ENCODE measurements around the gene DYRK4.
A peak's percentile ranks its signal among the peaks of the same experiment; 100 is the strongest.

DYRK4 gene

DNA sequence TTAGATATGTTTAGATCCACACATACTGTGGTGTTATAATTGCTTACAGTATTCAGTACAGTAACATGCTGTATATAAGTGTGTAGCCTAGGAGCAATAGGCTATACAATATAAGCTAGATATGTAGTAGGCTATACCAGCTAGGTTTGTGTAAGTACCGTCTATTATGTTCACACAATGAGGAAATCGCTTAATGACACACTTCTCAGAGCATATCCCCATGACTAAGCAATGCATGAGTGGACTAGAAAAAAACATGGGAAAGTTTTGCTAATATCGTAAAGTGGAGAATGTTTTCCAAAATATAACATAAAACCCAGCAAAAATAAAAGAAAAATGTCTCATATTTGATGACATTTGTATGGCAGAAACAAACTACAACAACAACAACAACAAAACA lies 59.5 kb downstream of the DYRK4 start:
- H3K27ac ChIP-seq = no peak overlapping the region
- H3K27me3 ChIP-seq = no peaks in the 10 kb centered on the region
- no peak overlapping the region for H3K4me2 ChIP-seq
- H3K9ac ChIP-seq = no peak overlapping the region
- H3K4me1 ChIP-seq = no peaks in the 10 kb centered on the region
- H3K36me3 ChIP-seq = no peaks in the 10 kb centered on the region
- no peaks in the 10 kb centered on the region for H3K9me3 ChIP-seq (replicated peaks in 1 of 11)
- no peak for TF ChIP-seq Cebpa-rat (IDR thresholded peaks at IDR 0.05)
- no peaks in the 10 kb centered on the region for H4K20me1 ChIP-seq
- no peak overlapping the region for H3K4me3 ChIP-seq

DNA sequence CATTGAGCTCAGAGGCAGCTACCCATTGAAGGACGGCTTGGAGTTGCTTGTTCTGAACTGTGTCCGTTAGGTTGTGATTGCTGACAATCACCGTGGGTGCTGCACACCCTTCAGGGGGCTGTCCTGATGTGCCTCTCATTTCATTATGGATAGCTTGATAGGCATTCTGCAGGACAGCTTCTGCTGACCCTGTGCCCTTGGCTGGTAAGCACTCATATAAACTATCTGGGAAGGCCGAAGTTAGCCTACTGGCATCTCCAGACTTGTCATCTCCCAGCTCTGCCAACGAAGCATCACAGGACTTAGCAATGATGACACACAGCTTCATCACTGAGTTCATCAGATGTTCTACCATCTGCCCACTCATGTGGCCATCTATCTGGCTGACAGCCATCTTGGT lies 64.5 kb downstream of the DYRK4 start:
- no peaks in the 10 kb centered on the region for H3K9me3 ChIP-seq (replicated peaks in 1 of 11)
- no peaks in the 10 kb centered on the region for H3K27me3 ChIP-seq
- H3K4me3 ChIP-seq = no peak overlapping the region
- H3K36me3 ChIP-seq = no peaks in the 10 kb centered on the region
- H3K27ac ChIP-seq = no peak overlapping the region
- H4K20me1 ChIP-seq = no peaks in the 10 kb centered on the region
- no peaks in the 10 kb centered on the region for H3K4me1 ChIP-seq
- TF ChIP-seq Cebpa-rat (IDR thresholded peaks at IDR 0.05) = no peak
- H3K4me2 ChIP-seq = no peak overlapping the region
- no peak overlapping the region for H3K9ac ChIP-seq

DNA sequence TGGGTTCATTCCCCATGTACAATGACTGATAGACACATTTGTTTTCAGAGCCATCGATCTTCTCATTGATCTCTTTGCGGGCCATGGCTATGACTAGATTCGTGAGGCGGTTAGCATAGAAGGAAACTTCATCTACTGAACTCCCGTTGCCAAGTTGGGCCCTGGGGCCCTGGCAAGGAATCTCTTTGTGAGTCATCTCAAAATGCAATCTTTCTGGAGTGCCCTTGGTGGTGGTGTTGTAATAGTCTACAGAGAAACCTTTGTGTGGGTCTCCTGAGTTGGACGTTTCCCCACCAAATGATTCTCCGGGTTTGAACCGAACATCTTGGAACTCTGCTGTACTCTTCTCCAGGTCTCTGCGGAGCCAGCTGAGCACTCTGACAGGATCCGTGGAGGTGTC lies 66.4 kb downstream of the DYRK4 start:
- H3K4me2 ChIP-seq = no peak overlapping the region
- H3K36me3 ChIP-seq = no peaks in the 10 kb centered on the region
- no peak overlapping the region for H3K4me3 ChIP-seq
- H3K9ac ChIP-seq = no peak overlapping the region
- no peaks in the 10 kb centered on the region for H4K20me1 ChIP-seq
- no peak overlapping the region for H3K27ac ChIP-seq
- no peaks in the 10 kb centered on the region for H3K4me1 ChIP-seq
- no peaks in the 10 kb centered on the region for H3K27me3 ChIP-seq
- TF ChIP-seq Cebpa-rat (IDR thresholded peaks at IDR 0.05) = no peak
- H3K9me3 ChIP-seq (replicated peaks in 1 of 11) = no peaks in the 10 kb centered on the region

DNA sequence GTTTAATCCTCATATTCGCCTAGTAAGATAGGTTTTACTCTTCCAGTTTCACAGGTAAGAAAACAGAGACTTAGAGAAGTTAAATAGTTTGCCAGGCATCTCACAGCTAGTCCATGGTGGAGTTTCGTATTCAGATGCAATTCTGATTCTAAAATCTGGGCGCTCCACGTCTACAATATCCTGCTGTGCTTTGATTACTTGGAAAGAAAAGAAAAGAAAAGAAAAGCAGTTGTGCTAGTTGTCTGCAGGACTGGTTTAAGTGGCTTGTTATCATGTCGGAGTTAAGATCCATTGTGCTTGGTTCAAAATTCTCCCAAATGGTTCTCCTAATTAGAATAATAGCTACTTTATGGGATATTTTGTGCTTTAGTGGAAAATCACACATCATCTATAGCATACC lies 68.3 kb downstream of the DYRK4 start:
- Histone ChIP-seq H3K4me1 (no peaks in the 10 kb centered on the region), H3K4me3 (no peak overlapping the region), H3K9ac (no peak overlapping the region), H4K20me1 (no peaks in the 10 kb centered on the region), H3K9me3 (replicated peaks in 1 of 11) (no peaks in the 10 kb centered on the region), H3K27me3 (no peaks in the 10 kb centered on the region), H3K4me2 (no peak overlapping the region), H3K36me3 (no peaks in the 10 kb centered on the region), H3K27ac (no peak overlapping the region)
- TF ChIP-seq Cebpa-rat (IDR thresholded peaks at IDR 0.05) = no peak

DNA sequence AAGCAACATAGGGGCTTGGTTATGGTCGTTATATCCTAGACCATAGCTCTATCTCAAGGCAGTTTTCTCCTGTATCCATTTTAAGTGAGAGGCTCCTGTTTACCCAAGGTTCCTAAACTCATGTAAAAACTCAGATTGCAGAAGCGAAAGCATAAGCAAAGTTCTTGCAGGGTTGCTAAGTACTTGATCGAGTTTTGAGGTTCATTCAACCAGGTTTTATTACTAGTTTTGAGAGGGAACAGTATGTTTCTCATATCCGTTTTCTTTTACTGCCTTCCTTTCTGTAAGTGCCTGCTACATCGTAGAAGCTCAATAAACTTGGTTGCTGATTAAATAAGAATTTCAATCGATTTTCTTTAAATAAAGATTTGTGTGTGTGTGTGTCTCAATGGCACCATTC lies 81.7 kb downstream of the DYRK4 start:
- Histone ChIP-seq H3K27ac (no peak overlapping the region), H3K4me2 (no peak overlapping the region), H3K36me3 (no peaks in the 10 kb centered on the region), H3K27me3 (no peaks in the 10 kb centered on the region), H3K4me3 (no peak overlapping the region), H4K20me1 (no peaks in the 10 kb centered on the region), H3K9me3 (replicated peaks in 1 of 11) (no peaks in the 10 kb centered on the region), H3K9ac (no peak overlapping the region), H3K4me1 (peaks cover 9 to 13% (median 10%) of the 10 kb centered on the region in 10 experiments)
- no peak for TF ChIP-seq Cebpa-rat (IDR thresholded peaks at IDR 0.05)

DNA sequence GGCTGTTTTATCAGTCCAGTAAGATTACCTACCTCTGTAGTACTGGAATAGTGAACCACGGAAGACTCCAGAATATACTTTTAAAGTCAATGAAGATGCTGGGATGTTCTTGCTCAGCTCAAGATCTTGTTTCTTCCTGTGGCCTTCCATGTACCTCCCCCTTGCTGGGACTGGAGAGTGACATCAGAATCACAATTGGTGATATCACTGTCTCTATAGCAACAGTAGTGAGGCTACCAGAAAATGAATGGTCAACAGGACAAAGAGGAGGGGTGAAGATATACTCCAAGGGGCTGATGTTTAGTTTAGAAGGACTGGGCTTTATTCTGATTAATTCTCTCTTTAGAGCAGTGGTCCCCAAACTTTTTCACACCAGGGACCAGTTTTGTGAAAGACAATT lies 83.0 kb downstream of the DYRK4 start:
- peaks cover 12 to 18% (median 15%) of the 10 kb centered on the region in 10 experiments for H3K4me1 ChIP-seq
- TF ChIP-seq Cebpa-rat (IDR thresholded peaks at IDR 0.05) = no peak
- no peak overlapping the region for H3K27ac ChIP-seq
- H4K20me1 ChIP-seq = peaks cover 0 to 1% (median 0%) of the 10 kb centered on the region in 11 experiments; a peak in 3 of 22 replicates
- no peak overlapping the region for H3K9ac ChIP-seq
- H3K27me3 ChIP-seq = no peaks in the 10 kb centered on the region
- H3K9me3 ChIP-seq (replicated peaks in 1 of 11) = no peaks in the 10 kb centered on the region
- no peak overlapping the region for H3K4me3 ChIP-seq
- H3K4me2 ChIP-seq = no peak overlapping the region
- no peaks in the 10 kb centered on the region for H3K36me3 ChIP-seq

DNA sequence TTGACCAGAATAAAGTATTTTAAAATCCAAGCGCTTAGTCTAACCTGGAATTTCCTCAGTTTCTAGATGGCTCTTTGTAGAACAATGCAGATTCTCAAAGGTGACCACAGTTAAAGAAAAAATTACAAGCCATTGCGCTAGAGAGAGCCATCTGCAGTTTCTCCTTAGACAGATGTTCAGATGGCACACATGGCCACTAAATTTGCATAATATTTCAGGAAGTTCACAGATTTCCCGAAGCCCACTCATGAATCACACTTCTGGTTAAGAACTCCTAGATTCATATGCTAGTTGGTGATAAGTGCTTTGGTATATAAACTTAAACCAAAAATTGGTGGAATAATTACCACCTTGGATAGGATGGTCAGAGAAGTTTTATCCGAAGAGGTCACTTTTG lies 86.1 kb downstream of the DYRK4 start:
- Histone ChIP-seq H3K4me3 (peak overlapping the region; percentile 71 to 85 (median 81)), H3K27me3 (no peaks in the 10 kb centered on the region), H3K4me2 (peak overlapping the region; percentile 82 to 99 (median 92)), H3K36me3 (peaks cover 0 to 20% (median 0%) of the 10 kb centered on the region in 11 experiments; a peak in 6 of 22 replicates), H3K9ac (peak overlapping the region; percentile 88 to 96 (median 92)), H3K4me1 (peaks cover 24 to 46% (median 31%) of the 10 kb centered on the region in 10 experiments), H3K27ac (peak overlapping the region; percentile 85 to 95 (median 92)), H3K9me3 (replicated peaks in 1 of 11) (no peaks in the 10 kb centered on the region), H4K20me1 (peaks cover 7 to 30% (median 20%) of the 10 kb centered on the region in 11 experiments; a peak in 18 of 22 replicates)
- TF ChIP-seq Cebpa-rat (IDR thresholded peaks at IDR 0.05) = no peak

DNA sequence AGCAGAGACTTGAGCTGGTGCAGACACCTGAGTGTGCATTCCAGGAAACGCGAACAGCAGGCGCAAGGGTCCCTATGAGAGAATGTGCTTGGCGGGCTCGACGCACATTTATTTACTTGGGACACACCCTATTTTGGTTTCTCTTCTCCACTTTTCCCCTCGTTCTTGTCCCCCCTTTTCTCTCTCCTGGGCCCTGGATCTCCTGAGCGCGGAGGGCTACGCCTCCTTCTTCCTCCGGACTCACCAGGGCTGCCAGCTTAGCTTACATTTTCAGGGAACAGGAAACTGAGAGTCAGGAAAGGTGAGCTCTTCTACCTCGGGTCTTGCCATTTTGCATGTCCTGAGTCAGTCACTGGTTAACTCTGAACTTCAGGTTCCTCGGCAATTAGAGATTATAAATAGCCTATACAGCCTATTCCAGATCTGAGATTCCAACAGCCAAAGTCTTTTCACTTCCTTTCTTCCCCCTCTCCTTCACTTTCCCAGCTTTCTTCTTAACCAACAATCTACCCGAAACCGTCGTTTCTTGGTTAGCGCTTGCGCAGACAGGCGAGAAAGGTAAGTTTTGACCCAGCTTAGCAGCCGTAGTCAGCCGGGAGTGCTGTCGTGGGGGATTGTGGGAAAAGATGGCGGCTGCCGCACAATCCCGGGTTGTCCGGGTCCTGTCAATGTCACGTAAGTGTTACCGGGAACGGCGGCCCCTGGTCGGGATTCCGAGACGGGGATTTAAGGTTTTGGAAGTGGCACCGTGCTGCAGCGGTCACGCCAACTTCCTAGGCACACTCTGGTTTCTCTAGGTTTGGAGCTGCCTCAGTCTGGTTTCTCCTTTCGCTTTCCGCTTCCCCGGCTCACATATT lies 86.7 kb downstream of the DYRK4 start, which contains the start of the genes AKAP3 and NDUFA9:
Gene AKAP3 (minus strand): TSS at position 551 of the 857 bp plus-strand sequence. CDS start 10,855 bp downstream, outside the sequence.
Gene NDUFA9 (plus strand): TSS at position 614 of the 857 bp plus-strand sequence. CDS start 13 bp downstream, at position 627.
- peak within 1 kb of the TSS; percentile 88 to 96 (median 92) for H3K9ac ChIP-seq
- peaks cover 24 to 52% (median 32%) of the 10 kb centered on the region in 10 experiments for H3K4me1 ChIP-seq
- peak within 1 kb of the TSS; percentile 85 to 95 (median 92) for H3K27ac ChIP-seq
- H3K4me3 ChIP-seq = peak within 1 kb of the TSS; percentile 71 to 85 (median 81)
- no peaks in the 10 kb centered on the region for H3K27me3 ChIP-seq
- no peaks in the 10 kb centered on the region for H3K9me3 ChIP-seq (replicated peaks in 1 of 11)
- TF ChIP-seq Cebpa-rat (IDR thresholded peaks at IDR 0.05) = no peak
- H3K36me3 ChIP-seq = peaks cover 0 to 27% (median 3%) of the 10 kb centered on the region in 11 experiments; a peak in 12 of 22 replicates
- H3K4me2 ChIP-seq = peak within 1 kb of the TSS; percentile 82 to 99 (median 92)
- peaks cover 7 to 36% (median 27%) of the 10 kb centered on the region in 11 experiments; a peak in 19 of 22 replicates for H4K20me1 ChIP-seq

DNA sequence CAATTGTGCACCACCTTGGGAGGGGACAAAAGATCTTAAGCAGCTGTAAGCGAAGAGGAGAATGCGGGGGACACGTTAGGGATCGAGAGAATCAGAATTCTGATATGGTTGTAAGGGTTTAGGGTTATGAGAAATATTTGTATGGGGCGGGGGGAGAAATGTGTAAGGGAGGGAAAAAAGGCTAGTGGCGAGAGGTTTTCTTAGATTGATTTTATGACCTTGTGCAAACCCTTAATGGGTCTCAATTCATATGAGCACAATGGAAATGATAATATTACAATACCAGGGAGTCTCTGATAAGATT lies 87.3 kb downstream of the DYRK4 start:
- no peak for TF ChIP-seq Cebpa-rat (IDR thresholded peaks at IDR 0.05)
- peak overlapping the region; percentile 82 to 93 (median 88) for H3K4me2 ChIP-seq

More for the DNA sequence above, 87.3 kb downstream of the DYRK4 start:
- H3K9me3 ChIP-seq (replicated peaks in 1 of 11) = no peaks in the 10 kb centered on the region
- peak overlapping the region; percentile 85 to 95 (median 92) for H3K27ac ChIP-seq
- peak overlapping the region; percentile 71 to 85 (median 81) for H3K4me3 ChIP-seq
- H3K27me3 ChIP-seq = no peaks in the 10 kb centered on the region
- peak overlapping the region; percentile 88 to 96 (median 92) for H3K9ac ChIP-seq
- H4K20me1 ChIP-seq = peaks cover 7 to 42% (median 32%) of the 10 kb centered on the region in 11 experiments; a peak in 19 of 22 replicates
- peaks cover 24 to 53% (median 32%) of the 10 kb centered on the region in 10 experiments for H3K4me1 ChIP-seq
- H3K36me3 ChIP-seq = peaks cover 3 to 32% (median 9%) of the 10 kb centered on the region in 11 experiments; a peak in 21 of 22 replicates
